ENCODE measurements around the gene DPP6. TPM values are rescaled to one million over a fixed set of nuclear protein-coding genes. Genes with fewer than 3 reads are reported as not detected.

Gene DPP6
- total and polyA plus RNA-seq, 9 of the 15 experiments (the other 6 are each of a cell fraction or from before 2014, with no cell fraction given), result not detected

DNA sequence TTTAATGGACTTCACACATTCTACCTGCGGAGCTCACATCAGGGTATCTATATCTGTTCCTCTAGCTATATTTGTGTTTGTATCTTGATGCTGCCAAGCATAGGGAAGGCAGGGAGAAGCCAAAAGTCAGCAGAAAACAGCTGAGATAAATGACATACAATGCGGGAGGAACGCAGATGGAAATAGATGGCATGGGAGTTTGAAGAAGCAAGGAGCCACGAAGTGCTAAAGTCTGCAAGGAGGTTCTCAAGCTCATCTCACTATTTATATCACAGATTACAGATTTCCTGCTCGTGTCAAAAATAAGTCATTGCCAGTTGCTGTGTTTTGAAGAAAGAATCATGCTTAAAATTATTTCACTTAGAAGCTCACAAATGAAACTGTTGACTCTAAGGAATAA lies 180.5 kb downstream of the DPP6 start:
- in situ Hi-C loops (cut with MboI) (no loop called here), intact Hi-C loops (cut with micrococcal nuclease) (no loop called here)
- WGBS (ENCODE audit: insufficient coverage, low coverage, missing lambda C conversion rate), result 0% methylated on average over 5 of the region's 5 CpGs
- Histone ChIP-seq H3K27ac (ENCODE audit: extremely low read depth, low read depth, low read length) (no peak overlapping the region), H3K4me2 (ENCODE audit: insufficient read depth, low read length) (no peak overlapping the region), H4K20me1 (replicated peaks; ENCODE audit: control insufficient read depth, insufficient read depth, low read length) (no peaks in the 10 kb centered on the region), H3K36me3 (ENCODE audit: control insufficient read depth, insufficient read depth, low read length) (no peaks in the 10 kb centered on the region), H2AFZ (ENCODE audit: low read depth, low read length) (no peak overlapping the region), H3K4me3 (no peak overlapping the region), H3K79me2 (ENCODE audit: control insufficient read depth, insufficient read depth, low read length) (no peaks in the 10 kb centered on the region), H3K9ac (ENCODE audit: insufficient read depth in 1 of 2, low read depth in 2 of 2, low read length in 2 of 2) (no peak overlapping the region), H3K9me1 (ENCODE audit: control insufficient read depth, insufficient read depth, low read length) (no peaks in the 10 kb centered on the region), H3K27me3 (ENCODE audit: control insufficient read depth in 2 of 2, insufficient read depth in 2 of 2, low read length in 2 of 2) (no peaks in the 10 kb centered on the region), H3K9me3 (replicated peaks; ENCODE audit: control insufficient read depth, insufficient read depth, low read depth, low read length) (no peaks in the 10 kb centered on the region), H3K4me1 (replicated peaks in 1 of 2; ENCODE audit: control insufficient read depth in 2 of 2, insufficient read depth in 2 of 2, low read length in 2 of 2) (no peaks in the 10 kb centered on the region)
- TF ChIP-seq GTF2A2 (tag; IDR thresholded peaks at IDR 0.05) (no peak), JUND (IDR thresholded peaks at IDR 0.05; ENCODE audit: borderline replicate concordance, low read depth, low read length) (no peak), JUND (tag; IDR thresholded peaks at IDR 0.05; ENCODE audit: borderline replicate concordance, low read depth, low read length) (no peak), MED1 (CRISPR knock-in tag; IDR thresholded peaks at IDR 0.05; ENCODE audit: borderline replicate concordance) (no peak), HOXB6 (CRISPR knock-in tag; IDR thresholded peaks at IDR 0.05; ENCODE audit: borderline replicate concordance) (no peak), TAF1 (IDR thresholded peaks at IDR 0.05; ENCODE audit: control insufficient read depth, extremely low read depth, insufficient read depth, low read length, severe bottlenecking) (no peak), ZBTB49 (CRISPR knock-in tag; IDR thresholded peaks at IDR 0.05; ENCODE audit: borderline replicate concordance) (no peak), ZNF609 (CRISPR knock-in tag; IDR thresholded peaks at IDR 0.05; ENCODE audit: borderline replicate concordance) (no peak)
- ATAC-seq (no peak), FAIRE-seq (no peak), DNase-seq (ENCODE audit: extremely low read depth in 1 of 4, low spot score in 3 of 4) (no peak)
- CTCF ChIA-PET (ENCODE audit: low intra/inter-chr PET ratio), result no interaction called here
- BruUV-seq (replicated peaks), result no TSS peak
- POLR2A ChIA-PET, result interaction anchor here (1.1 kb wide), 1 partner anchor 14 kb away, joined by 4 read pairs; no protein-coding TSS in a partner anchor
